ENCODE measurements around the gene PICK1. TPM values are rescaled to one million over a fixed set of nuclear protein-coding genes. Genes with fewer than 3 reads are reported as not detected.
A peak's percentile ranks its signal among the peaks of the same experiment; 100 is the strongest.

Gene PICK1
- total and polyA plus RNA-seq, 4 experiments from 2014 or later = 6.5 to 28.0 (median 17.9) TPM

- no peaks in the 10 kb centered on the region for H3K9me3 ChIP-seq (ENCODE audit: control insufficient read depth in 1 of 2, low read length in 2 of 2)
- H3K36me3 ChIP-seq (ENCODE audit: insufficient read depth, low read length) = no peaks in the 10 kb centered on the region
- ChIA-PET POLR2A (ENCODE audit: partially characterized antibody) (no interaction called here), CTCF (ENCODE audit: partially characterized antibody) (no interaction called here)
- Mint-ChIP-seq H3K4me1 (no peaks in the 10 kb centered on the region), H3K27me3 (no peaks in the 10 kb centered on the region), H3K36me3 (no peaks in the 10 kb centered on the region), H3K27ac (peak overlapping the region in 2 of 7 donors; percentile 42), H3K9me3 (peaks cover 0 to 2% (median 0%) of the 10 kb centered on the region in 8 donors), H3K4me3 (peak overlapping the region in 1 of 8 donors; percentile 40)
- H3K4me1 ChIP-seq (ENCODE audit: insufficient read depth, low read length) = no peaks in the 10 kb centered on the region
- no peak for DNase-seq
- H3K27me3 ChIP-seq (ENCODE audit: insufficient read depth, low read length) = no peaks in the 10 kb centered on the region
- intact Hi-C loops (cut with micrococcal nuclease) = no loop called here
- H3K27ac ChIP-seq (ENCODE audit: low read depth, low read length) = no peak overlapping the region
- H3K4me3 ChIP-seq (ENCODE audit: low read length in 2 of 2) = no peak overlapping the region
Observed at GRCh38 chr22:38017939-38018885, 39.0 kb upstream of the PICK1 start.

DNA sequence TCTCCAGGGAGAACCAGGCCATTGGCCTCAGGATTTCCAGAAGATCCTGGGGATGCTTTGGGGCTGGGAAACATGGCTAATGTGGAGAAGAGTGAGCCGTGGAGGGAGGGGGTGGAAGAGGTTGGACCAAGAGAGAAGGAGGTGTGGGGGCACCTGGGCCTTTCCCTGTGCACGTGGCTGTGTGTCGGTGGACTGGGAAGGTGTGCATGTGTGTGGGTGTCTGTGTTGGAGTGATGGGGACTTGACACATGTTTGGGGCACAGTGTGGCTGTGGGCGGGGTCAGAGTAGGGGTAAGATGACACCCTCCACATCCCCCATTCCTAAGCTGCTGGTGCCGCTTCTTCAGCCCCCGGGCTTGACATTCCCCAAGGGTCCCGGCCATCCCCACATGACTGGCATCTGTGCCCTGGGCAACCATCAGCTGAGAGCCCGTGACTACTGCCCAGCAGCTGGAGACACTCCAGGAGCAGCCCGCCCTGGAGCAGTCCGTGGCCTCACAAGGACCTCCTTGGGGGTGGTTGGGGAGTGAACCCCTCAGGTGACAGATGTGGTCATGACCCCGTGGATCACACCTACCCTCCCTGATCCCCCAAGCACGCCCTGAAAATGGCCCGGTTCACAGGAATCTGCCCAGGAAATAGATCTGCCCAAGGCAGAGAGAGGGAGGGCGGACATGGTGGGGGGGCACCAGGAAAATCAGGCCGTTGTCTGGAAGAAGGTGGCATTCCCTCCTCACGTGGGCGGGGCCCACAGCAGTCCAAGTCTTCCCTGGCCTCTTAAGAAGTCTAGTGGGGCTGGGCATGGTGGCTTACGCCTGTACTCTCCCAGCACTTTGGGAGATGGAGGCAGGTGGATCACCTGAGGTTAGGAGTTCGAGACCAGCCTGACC lies 38.0 kb upstream of the PICK1 start:
- H3K4me3 ChIP-seq (ENCODE audit: low read length in 2 of 2) = no peak overlapping the region
- no peak overlapping the region for H3K27ac ChIP-seq (ENCODE audit: low read depth, low read length)
- no peaks in the 10 kb centered on the region for H3K27me3 ChIP-seq (ENCODE audit: insufficient read depth, low read length)
- no peaks in the 10 kb centered on the region for H3K36me3 Mint-ChIP-seq
- no peaks in the 10 kb centered on the region for H3K36me3 ChIP-seq (ENCODE audit: insufficient read depth, low read length)
- no peak overlapping the region for H3K4me3 Mint-ChIP-seq
- CTCF ChIA-PET (ENCODE audit: partially characterized antibody) = no interaction called here
- POLR2A ChIA-PET (ENCODE audit: partially characterized antibody) = no interaction called here
- H3K27me3 Mint-ChIP-seq = no peaks in the 10 kb centered on the region
- no peaks in the 10 kb centered on the region for H3K4me1 ChIP-seq (ENCODE audit: insufficient read depth, low read length)
- peak overlapping the region in 1 of 7 donors; percentile 42 for H3K27ac Mint-ChIP-seq
- H3K9me3 Mint-ChIP-seq = no peaks in the 10 kb centered on the region
- no peaks in the 10 kb centered on the region for H3K4me1 Mint-ChIP-seq
- intact Hi-C loops (cut with micrococcal nuclease) = no loop called here
- DNase-seq = no peak
- H3K9me3 ChIP-seq (ENCODE audit: control insufficient read depth in 1 of 2, low read length in 2 of 2) = no peaks in the 10 kb centered on the region

GRCh38 chr22:38021206-38021605 lies 36.0 kb upstream of the PICK1 start:
- Mint-ChIP-seq H3K27ac (peak overlapping the region in 1 of 7 donors; percentile 65), H3K4me3 (no peak overlapping the region), H3K9me3 (no peaks in the 10 kb centered on the region), H3K36me3 (no peaks in the 10 kb centered on the region), H3K27me3 (no peaks in the 10 kb centered on the region), H3K4me1 (peaks cover 0 to 2% (median 0%) of the 10 kb centered on the region in 4 donors)
- Histone ChIP-seq H3K4me1 (ENCODE audit: insufficient read depth, low read length) (no peaks in the 10 kb centered on the region), H3K4me3 (ENCODE audit: low read length in 2 of 2) (no peak overlapping the region), H3K36me3 (ENCODE audit: insufficient read depth, low read length) (no peaks in the 10 kb centered on the region), H3K9me3 (ENCODE audit: control insufficient read depth in 1 of 2, low read length in 2 of 2) (no peaks in the 10 kb centered on the region), H3K27me3 (ENCODE audit: insufficient read depth, low read length) (no peaks in the 10 kb centered on the region), H3K27ac (ENCODE audit: low read depth, low read length) (no peak overlapping the region)
- intact Hi-C loops (cut with micrococcal nuclease) = no loop called here
- POLR2A ChIA-PET (ENCODE audit: partially characterized antibody) = no interaction called here
- CTCF ChIA-PET (ENCODE audit: partially characterized antibody) = interaction anchor here (0.7 kb wide), 1 partner anchor 11 kb away, joined by 3 read pairs; no protein-coding TSS in a partner anchor
- no peak for DNase-seq

DNA sequence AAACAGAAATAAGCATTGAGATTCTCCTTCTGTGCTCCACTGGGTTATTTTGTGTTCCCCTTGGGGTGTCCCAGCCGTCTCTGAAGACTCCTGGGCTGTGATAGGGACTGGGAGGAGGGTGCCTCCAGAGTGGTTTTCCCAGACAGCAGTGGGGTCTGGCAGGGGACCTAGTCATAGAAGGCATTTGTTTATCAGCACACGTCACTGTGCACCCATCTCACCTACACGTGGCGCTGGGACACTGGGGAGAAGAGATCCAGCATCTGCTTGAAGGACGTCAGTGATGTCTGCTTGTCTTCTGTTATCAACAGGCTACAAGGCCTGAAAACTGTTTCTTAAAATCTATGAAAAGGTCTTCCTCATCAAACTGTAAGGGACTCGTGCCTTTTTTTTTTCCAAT lies 34.2 kb upstream of the PICK1 start:
- no peaks in the 10 kb centered on the region for H3K36me3 ChIP-seq (ENCODE audit: insufficient read depth, low read length)
- H3K4me3 Mint-ChIP-seq = no peak overlapping the region
- H3K27ac ChIP-seq (ENCODE audit: low read depth, low read length) = no peak overlapping the region
- H3K27me3 Mint-ChIP-seq = no peaks in the 10 kb centered on the region
- H3K36me3 Mint-ChIP-seq = no peaks in the 10 kb centered on the region
- H3K9me3 ChIP-seq (ENCODE audit: control insufficient read depth in 1 of 2, low read length in 2 of 2) = no peaks in the 10 kb centered on the region
- ChIA-PET POLR2A (ENCODE audit: partially characterized antibody) (no interaction called here), CTCF (ENCODE audit: partially characterized antibody) (no interaction called here)
- H3K4me3 ChIP-seq (ENCODE audit: low read length in 2 of 2) = no peak overlapping the region
- no peak overlapping the region for H3K27ac Mint-ChIP-seq
- no peaks in the 10 kb centered on the region for H3K9me3 Mint-ChIP-seq
- peaks cover 0 to 4% (median 0%) of the 10 kb centered on the region in 4 donors for H3K4me1 Mint-ChIP-seq
- H3K4me1 ChIP-seq (ENCODE audit: insufficient read depth, low read length) = no peaks in the 10 kb centered on the region
- intact Hi-C loops (cut with micrococcal nuclease) = no loop called here
- H3K27me3 ChIP-seq (ENCODE audit: insufficient read depth, low read length) = no peaks in the 10 kb centered on the region
- no peak for DNase-seq

GRCh38 chr22:38025514-38025913 lies 31.7 kb upstream of the PICK1 start:
- DNase-seq = no peak
- Histone ChIP-seq H3K9me3 (ENCODE audit: control insufficient read depth in 1 of 2, low read length in 2 of 2) (no peaks in the 10 kb centered on the region), H3K27me3 (ENCODE audit: insufficient read depth, low read length) (no peaks in the 10 kb centered on the region), H3K4me1 (ENCODE audit: insufficient read depth, low read length) (no peaks in the 10 kb centered on the region), H3K4me3 (ENCODE audit: low read length in 2 of 2) (no peak overlapping the region), H3K27ac (ENCODE audit: low read depth, low read length) (no peak overlapping the region), H3K36me3 (ENCODE audit: insufficient read depth, low read length) (no peaks in the 10 kb centered on the region)
- intact Hi-C loops (cut with micrococcal nuclease) = no loop called here
- Mint-ChIP-seq H3K36me3 (no peaks in the 10 kb centered on the region), H3K9me3 (no peaks in the 10 kb centered on the region), H3K4me1 (peaks cover 0 to 4% (median 0%) of the 10 kb centered on the region in 4 donors), H3K27ac (no peak overlapping the region), H3K4me3 (no peak overlapping the region), H3K27me3 (no peaks in the 10 kb centered on the region)
- ChIA-PET CTCF (ENCODE audit: partially characterized antibody) (no interaction called here), POLR2A (ENCODE audit: partially characterized antibody) (no interaction called here)

DNA sequence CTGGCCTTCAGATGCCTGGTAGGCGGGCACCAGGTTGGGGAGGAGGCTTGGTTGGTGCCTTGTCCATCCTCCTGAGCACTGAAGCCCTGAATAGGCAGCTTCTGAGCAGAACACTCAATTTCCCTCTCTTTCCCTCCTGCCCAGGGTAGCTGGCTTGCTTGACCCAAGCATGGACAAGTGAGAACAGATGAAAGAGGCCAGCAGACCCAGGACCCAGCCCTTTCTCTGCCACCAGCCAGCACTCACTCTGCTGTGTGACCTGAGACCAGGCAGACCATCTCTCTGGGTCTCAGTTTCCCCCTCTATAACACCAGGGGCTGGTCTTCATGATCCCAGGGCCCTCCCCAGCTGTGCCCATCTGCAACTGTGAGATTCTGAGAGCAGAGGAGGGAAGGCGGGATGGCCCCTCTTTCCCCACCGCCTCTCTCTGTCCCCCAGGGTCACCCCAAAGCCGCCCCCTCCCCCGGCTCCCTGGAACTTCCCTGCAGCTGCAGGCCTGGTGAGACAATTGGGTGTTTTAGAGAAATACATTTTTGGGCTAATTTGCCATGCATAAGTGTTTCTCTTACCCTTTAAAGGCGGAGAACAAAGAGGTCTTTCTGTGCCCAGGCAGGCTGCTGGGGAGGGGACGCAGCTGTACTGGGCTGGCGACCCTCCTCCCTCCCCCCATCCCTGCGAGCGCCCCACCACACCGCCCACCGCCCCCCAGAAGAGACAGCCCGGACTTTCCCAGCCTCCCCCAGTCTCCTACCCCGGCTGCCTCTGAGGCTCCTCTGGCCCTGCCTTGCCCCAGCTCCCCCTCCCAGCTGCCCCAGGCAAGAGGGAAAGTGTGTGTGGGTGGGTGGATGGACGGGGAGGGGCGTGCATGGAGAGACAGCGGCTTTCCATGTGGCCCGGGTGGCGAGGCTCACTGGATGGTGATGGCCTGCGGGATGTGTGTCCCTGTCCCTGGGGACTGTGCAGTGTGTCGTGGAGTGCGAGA lies 30.8 kb upstream of the PICK1 start:
- no peaks in the 10 kb centered on the region for H3K9me3 ChIP-seq (ENCODE audit: control insufficient read depth in 1 of 2, low read length in 2 of 2)
- Mint-ChIP-seq H3K4me1 (peaks cover 0 to 4% (median 0%) of the 10 kb centered on the region in 4 donors), H3K27ac (no peak overlapping the region), H3K9me3 (no peaks in the 10 kb centered on the region), H3K27me3 (no peaks in the 10 kb centered on the region), H3K4me3 (no peak overlapping the region), H3K36me3 (no peaks in the 10 kb centered on the region)
- H3K27ac ChIP-seq (ENCODE audit: low read depth, low read length) = no peak overlapping the region
- intact Hi-C loops (cut with micrococcal nuclease) = no loop called here
- no peaks in the 10 kb centered on the region for H3K27me3 ChIP-seq (ENCODE audit: insufficient read depth, low read length)
- no peaks in the 10 kb centered on the region for H3K36me3 ChIP-seq (ENCODE audit: insufficient read depth, low read length)
- H3K4me1 ChIP-seq (ENCODE audit: insufficient read depth, low read length) = no peaks in the 10 kb centered on the region
- H3K4me3 ChIP-seq (ENCODE audit: low read length in 2 of 2) = no peak overlapping the region
- no peak for DNase-seq
- ChIA-PET POLR2A (ENCODE audit: partially characterized antibody) (no interaction called here), CTCF (ENCODE audit: partially characterized antibody) (no interaction called here)

Measured in CD4-positive, alpha-beta memory T cell (primary cell).